ENCODE measurements around the gene TRAPPC6A. TPM values are rescaled to one million over a fixed set of nuclear protein-coding genes. Genes with fewer than 3 reads are reported as not detected.
"Not testable (repeated sequence)": the region's sequence is repeated elsewhere in the genome, so short reads cannot be mapped to it uniquely, and the experiment has no call there.

TRAPPC6A gene
- total RNA-seq, 1 donor from 2014 or later = 14.7 TPM

DNA sequence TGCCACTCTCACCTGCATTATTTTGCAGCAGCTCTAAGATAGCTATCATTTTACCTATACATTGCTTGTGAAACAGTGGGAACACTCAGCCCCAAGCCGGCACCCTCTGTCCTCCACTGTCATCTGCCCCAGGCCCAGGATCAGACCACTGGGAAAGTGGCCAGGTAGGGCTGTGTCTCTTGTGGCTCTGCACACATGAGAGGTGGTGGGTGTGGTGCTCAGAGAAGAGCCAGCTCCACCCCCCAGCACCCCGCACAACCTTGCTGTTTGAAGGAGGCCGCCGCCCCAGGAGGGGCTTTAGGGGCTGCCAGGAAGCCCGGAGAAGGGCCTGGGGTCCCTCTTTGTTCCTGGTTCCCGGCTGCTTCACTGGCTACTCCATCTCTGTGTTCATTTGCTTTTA is 58.5 kb downstream of the TRAPPC6A start:
- Histone ChIP-seq H4K20me1 (ENCODE audit: insufficient read depth, low read length) (peaks cover 97% of the 10 kb centered on the region), H3K27me3 (ENCODE audit: insufficient read depth, low read length) (no peaks in the 10 kb centered on the region), H3K36me3 (ENCODE audit: insufficient read depth, low read length) (no peaks in the 10 kb centered on the region), H3K4me3 (ENCODE audit: insufficient read depth, low read depth, low read length) (no peak overlapping the region), H2AFZ (ENCODE audit: low read depth, low read length) (no peak overlapping the region), H3K9me3 (ENCODE audit: insufficient read depth, low read depth, low read length) (no peaks in the 10 kb centered on the region), H3K4me2 (ENCODE audit: low read length) (no peak overlapping the region), H3K4me1 (ENCODE audit: insufficient read depth, low read length) (no peaks in the 10 kb centered on the region), H3K79me2 (ENCODE audit: insufficient read depth, low read length) (peaks cover 89% of the 10 kb centered on the region), H3K27ac (ENCODE audit: low read depth, low read length) (no peak overlapping the region), H3K9ac (ENCODE audit: low read length) (no peak overlapping the region)
- Mint-ChIP-seq H3K9me3 (ENCODE audit: unreplicated experiment) (no peaks in the 10 kb centered on the region), H3K4me3 (ENCODE audit: unreplicated experiment) (no peak overlapping the region), H3K4me1 (ENCODE audit: low read depth, unreplicated experiment) (peaks cover 6% of the 10 kb centered on the region), H3K27ac (ENCODE audit: unreplicated experiment) (no peak overlapping the region), H3K36me3 (ENCODE audit: low read depth, unreplicated experiment) (peaks cover 2% of the 10 kb centered on the region), H3K27me3 (ENCODE audit: low read depth, unreplicated experiment) (no peaks in the 10 kb centered on the region)
- no peak for DNase-seq (ENCODE audit: low read depth)
- FAIRE-seq = no peak
- TF ChIP-seq EZH2 (IDR thresholded peaks at IDR 0.05; ENCODE audit: insufficient read depth, low read length) = no peak
- TF ChIP-seq, protein P1, sequence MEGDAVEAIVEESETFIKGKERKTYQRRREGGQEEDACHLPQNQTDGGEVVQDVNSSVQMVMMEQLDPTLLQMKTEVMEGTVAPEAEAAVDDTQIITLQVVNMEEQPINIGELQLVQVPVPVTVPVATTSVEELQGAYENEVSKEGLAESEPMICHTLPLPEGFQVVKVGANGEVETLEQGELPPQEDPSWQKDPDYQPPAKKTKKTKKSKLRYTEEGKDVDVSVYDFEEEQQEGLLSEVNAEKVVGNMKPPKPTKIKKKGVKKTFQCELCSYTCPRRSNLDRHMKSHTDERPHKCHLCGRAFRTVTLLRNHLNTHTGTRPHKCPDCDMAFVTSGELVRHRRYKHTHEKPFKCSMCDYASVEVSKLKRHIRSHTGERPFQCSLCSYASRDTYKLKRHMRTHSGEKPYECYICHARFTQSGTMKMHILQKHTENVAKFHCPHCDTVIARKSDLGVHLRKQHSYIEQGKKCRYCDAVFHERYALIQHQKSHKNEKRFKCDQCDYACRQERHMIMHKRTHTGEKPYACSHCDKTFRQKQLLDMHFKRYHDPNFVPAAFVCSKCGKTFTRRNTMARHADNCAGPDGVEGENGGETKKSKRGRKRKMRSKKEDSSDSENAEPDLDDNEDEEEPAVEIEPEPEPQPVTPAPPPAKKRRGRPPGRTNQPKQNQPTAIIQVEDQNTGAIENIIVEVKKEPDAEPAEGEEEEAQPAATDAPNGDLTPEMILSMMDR (IDR thresholded peaks at IDR 0.05; ENCODE audit: insufficient read depth, low read depth, low read length) = no peak

DNA sequence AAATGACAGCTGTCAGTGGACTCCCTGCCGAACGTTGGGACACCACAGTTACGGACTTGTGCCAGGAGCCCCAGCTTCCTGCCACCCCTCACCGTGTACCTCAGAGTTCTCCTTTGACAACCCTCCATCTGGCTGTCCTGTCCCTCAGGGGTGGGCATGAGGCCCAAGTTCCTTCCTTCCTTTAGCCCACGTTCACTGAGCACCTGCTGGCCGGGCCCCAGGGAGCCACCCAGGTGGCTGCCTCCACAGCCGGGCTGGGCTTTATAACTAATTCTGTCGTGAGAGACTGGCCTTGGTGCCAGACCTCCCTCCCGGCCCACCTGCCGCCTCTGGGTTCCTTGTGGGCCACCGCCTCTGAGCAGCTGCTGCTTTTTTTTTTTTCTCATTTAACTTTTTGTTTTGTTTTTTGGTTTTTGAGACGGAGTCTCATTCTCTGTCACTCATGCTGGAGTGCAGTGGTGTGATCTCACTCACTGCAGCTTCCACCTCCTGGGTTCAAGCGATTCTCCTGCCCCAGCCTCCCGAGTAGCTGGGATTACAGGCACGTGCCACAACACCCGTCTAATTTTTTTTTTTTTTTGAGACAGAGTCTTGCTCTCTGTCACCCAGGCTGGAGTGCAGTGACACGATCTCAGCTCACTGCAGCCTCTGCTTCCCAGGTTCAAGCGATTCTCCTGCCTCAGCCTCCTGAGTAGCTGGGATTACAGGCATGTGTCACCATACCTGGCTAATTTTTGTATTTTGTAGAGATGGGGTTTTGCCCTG is 59.3 kb downstream of the TRAPPC6A start:
- DNase-seq (ENCODE audit: low read depth); H3K27me3 ChIP-seq (ENCODE audit: insufficient read depth, low read length); H3K27ac Mint-ChIP-seq (ENCODE audit: unreplicated experiment): not testable (repeated sequence)

DNA sequence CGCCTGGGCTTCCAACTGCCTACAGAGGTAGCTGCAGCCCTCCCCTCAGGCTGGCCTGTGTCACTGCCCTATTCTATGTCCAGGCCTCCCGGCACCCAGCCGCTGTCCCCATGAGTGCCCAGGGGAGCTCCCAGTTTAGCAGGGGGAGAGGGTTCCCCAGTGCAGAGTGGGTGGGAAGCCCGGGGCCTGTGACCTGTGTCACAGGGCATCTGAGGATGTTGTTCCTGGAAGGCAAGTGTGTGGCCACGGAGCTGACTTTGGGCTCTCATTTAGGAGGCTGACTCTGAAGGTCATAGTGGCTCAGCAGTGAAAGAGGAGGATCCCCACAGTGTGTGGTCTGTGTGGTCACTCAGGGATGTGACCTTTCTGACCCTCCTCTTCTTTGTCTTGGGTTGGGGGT is 59.9 kb downstream of the TRAPPC6A start:
- peaks cover 97% of the 10 kb centered on the region for H4K20me1 ChIP-seq (ENCODE audit: insufficient read depth, low read length)

More for the DNA sequence above, 59.3 kb downstream of the TRAPPC6A start:
- FAIRE-seq; H3K27ac ChIP-seq (ENCODE audit: low read depth, low read length); H3K27me3 Mint-ChIP-seq (ENCODE audit: low read depth, unreplicated experiment); H2AFZ ChIP-seq (ENCODE audit: low read depth, low read length); H3K36me3 Mint-ChIP-seq (ENCODE audit: low read depth, unreplicated experiment); H3K9ac ChIP-seq (ENCODE audit: low read length); H3K4me2 ChIP-seq (ENCODE audit: low read length); H3K9me3 Mint-ChIP-seq (ENCODE audit: unreplicated experiment); H3K4me1 Mint-ChIP-seq (ENCODE audit: low read depth, unreplicated experiment); H3K4me1 ChIP-seq (ENCODE audit: insufficient read depth, low read length); H3K36me3 ChIP-seq (ENCODE audit: insufficient read depth, low read length); H3K9me3 ChIP-seq (ENCODE audit: insufficient read depth, low read depth, low read length); H3K4me3 ChIP-seq (ENCODE audit: insufficient read depth, low read depth, low read length); H3K4me3 Mint-ChIP-seq (ENCODE audit: unreplicated experiment): not testable (repeated sequence)
- Histone ChIP-seq H4K20me1 (ENCODE audit: insufficient read depth, low read length) (peaks cover 97% of the 10 kb centered on the region), H3K79me2 (ENCODE audit: insufficient read depth, low read length) (peaks cover 89% of the 10 kb centered on the region)

More for the DNA sequence above, 59.9 kb downstream of the TRAPPC6A start:
- no peak overlapping the region for H3K4me3 ChIP-seq (ENCODE audit: insufficient read depth, low read depth, low read length)
- H3K4me1 Mint-ChIP-seq (ENCODE audit: low read depth, unreplicated experiment) = peaks cover 6% of the 10 kb centered on the region
- no peaks in the 10 kb centered on the region for H3K4me1 ChIP-seq (ENCODE audit: insufficient read depth, low read length)
- H3K36me3 ChIP-seq (ENCODE audit: insufficient read depth, low read length) = no peaks in the 10 kb centered on the region
- H2AFZ ChIP-seq (ENCODE audit: low read depth, low read length) = no peak overlapping the region
- peaks cover 89% of the 10 kb centered on the region for H3K79me2 ChIP-seq (ENCODE audit: insufficient read depth, low read length)
- H3K4me3 Mint-ChIP-seq (ENCODE audit: unreplicated experiment) = no peak overlapping the region
- H3K9me3 ChIP-seq (ENCODE audit: insufficient read depth, low read depth, low read length) = no peaks in the 10 kb centered on the region
- FAIRE-seq = no peak
- peaks cover 2% of the 10 kb centered on the region for H3K36me3 Mint-ChIP-seq (ENCODE audit: low read depth, unreplicated experiment)
- no peak overlapping the region for H3K4me2 ChIP-seq (ENCODE audit: low read length)
- H3K27me3 ChIP-seq (ENCODE audit: insufficient read depth, low read length) = no peaks in the 10 kb centered on the region
- no peaks in the 10 kb centered on the region for H3K9me3 Mint-ChIP-seq (ENCODE audit: unreplicated experiment)
- H3K27ac Mint-ChIP-seq (ENCODE audit: unreplicated experiment) = no peak overlapping the region
- H3K27me3 Mint-ChIP-seq (ENCODE audit: low read depth, unreplicated experiment) = no peaks in the 10 kb centered on the region
- TF ChIP-seq EZH2 (IDR thresholded peaks at IDR 0.05; ENCODE audit: insufficient read depth, low read length) = no peak
- no peak for DNase-seq (ENCODE audit: low read depth)
- no peak overlapping the region for H3K27ac ChIP-seq (ENCODE audit: low read depth, low read length)
- no peak overlapping the region for H3K9ac ChIP-seq (ENCODE audit: low read length)
